Measurements from ENCODE around the gene ERICH2.

DNA sequence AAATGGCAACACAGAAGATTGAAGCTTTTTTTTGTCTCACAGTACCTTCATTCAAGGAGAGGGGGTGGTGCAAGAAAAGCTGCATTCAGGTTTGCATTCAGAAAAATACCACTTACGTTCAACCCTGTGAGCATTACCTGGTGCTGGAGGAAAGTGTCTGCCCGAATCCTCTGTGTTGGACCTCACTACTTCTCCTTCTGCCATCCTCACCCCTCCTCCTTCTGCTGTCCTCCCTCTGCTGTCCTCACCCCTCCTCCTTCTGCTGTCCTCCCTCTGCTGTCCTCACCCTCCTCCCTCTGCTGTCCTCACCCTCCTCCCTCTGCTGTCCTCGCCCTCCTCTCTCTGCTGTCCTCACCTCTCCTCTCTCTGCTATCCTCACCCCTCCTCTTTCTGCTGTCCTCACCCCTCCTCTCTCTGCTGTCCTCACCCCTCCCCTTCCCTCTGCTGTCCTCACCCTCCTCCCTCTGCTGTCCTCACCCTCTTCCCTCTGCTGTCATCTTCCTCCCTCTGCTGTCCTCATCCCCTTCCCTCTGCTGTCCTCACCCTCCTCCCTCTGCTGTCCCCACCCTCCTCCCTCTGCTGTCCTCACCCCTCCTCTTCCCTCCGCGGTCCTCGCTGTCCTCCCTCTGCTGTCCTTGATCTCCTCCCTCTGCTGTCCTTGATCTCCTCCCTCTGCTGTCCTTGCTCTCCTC lies 57.8 kb downstream of the ERICH2 start:
- TF ChIP-seq EP300 (IDR thresholded peaks at IDR 0.05) (no peak), POLR2AphosphoS5 (IDR thresholded peaks at IDR 0.05) (no peak)
- TF ChIP-seq, protein P1, sequence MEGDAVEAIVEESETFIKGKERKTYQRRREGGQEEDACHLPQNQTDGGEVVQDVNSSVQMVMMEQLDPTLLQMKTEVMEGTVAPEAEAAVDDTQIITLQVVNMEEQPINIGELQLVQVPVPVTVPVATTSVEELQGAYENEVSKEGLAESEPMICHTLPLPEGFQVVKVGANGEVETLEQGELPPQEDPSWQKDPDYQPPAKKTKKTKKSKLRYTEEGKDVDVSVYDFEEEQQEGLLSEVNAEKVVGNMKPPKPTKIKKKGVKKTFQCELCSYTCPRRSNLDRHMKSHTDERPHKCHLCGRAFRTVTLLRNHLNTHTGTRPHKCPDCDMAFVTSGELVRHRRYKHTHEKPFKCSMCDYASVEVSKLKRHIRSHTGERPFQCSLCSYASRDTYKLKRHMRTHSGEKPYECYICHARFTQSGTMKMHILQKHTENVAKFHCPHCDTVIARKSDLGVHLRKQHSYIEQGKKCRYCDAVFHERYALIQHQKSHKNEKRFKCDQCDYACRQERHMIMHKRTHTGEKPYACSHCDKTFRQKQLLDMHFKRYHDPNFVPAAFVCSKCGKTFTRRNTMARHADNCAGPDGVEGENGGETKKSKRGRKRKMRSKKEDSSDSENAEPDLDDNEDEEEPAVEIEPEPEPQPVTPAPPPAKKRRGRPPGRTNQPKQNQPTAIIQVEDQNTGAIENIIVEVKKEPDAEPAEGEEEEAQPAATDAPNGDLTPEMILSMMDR (IDR thresholded peaks at IDR 0.05) = no peak
